ENCODE data around the gene BRD4.

- TF ChIP-seq, protein P1, sequence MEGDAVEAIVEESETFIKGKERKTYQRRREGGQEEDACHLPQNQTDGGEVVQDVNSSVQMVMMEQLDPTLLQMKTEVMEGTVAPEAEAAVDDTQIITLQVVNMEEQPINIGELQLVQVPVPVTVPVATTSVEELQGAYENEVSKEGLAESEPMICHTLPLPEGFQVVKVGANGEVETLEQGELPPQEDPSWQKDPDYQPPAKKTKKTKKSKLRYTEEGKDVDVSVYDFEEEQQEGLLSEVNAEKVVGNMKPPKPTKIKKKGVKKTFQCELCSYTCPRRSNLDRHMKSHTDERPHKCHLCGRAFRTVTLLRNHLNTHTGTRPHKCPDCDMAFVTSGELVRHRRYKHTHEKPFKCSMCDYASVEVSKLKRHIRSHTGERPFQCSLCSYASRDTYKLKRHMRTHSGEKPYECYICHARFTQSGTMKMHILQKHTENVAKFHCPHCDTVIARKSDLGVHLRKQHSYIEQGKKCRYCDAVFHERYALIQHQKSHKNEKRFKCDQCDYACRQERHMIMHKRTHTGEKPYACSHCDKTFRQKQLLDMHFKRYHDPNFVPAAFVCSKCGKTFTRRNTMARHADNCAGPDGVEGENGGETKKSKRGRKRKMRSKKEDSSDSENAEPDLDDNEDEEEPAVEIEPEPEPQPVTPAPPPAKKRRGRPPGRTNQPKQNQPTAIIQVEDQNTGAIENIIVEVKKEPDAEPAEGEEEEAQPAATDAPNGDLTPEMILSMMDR (IDR thresholded peaks at IDR 0.05) = no peak
- TF ChIP-seq POLR2A (IDR thresholded peaks at IDR 0.05; ENCODE audit: low read length) (no peak), ZNF302 (CRISPR knock-in tag; IDR thresholded peaks at IDR 0.05) (no peak), EP300 (IDR thresholded peaks at IDR 0.05) (no peak), JUNB (IDR thresholded peaks at IDR 0.05) (no peak), HDAC2 (IDR thresholded peaks at IDR 0.05) (no peak), CEBPB (IDR thresholded peaks at IDR 0.05) (no peak), POLR2AphosphoS2 (conservative IDR thresholded peaks at IDR 0.05; ENCODE audit: low read length) (no peak), KDM5A (IDR thresholded peaks at IDR 0.05) (no peak)
- TF ChIP-seq, protein P2, sequence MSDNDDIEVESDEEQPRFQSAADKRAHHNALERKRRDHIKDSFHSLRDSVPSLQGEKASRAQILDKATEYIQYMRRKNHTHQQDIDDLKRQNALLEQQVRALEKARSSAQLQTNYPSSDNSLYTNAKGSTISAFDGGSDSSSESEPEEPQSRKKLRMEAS (IDR thresholded peaks at IDR 0.05) = no peak
- TF ChIP-seq, protein P3, sequence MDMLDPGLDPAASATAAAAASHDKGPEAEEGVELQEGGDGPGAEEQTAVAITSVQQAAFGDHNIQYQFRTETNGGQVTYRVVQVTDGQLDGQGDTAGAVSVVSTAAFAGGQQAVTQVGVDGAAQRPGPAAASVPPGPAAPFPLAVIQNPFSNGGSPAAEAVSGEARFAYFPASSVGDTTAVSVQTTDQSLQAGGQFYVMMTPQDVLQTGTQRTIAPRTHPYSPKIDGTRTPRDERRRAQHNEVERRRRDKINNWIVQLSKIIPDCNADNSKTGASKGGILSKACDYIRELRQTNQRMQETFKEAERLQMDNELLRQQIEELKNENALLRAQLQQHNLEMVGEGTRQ (IDR thresholded peaks at IDR 0.05) = no peak
Measured at GRCh38 chr19:15313649-15314279, 18.6 kb downstream of the BRD4 start.

Measured in A549 (cell line).